Activated CD4-positive, alpha-beta memory T cell treated with anti-CD3 and anti-CD28 coated beads for 36 hours (primary cell): ENCODE results near the gene SLC25A14. TPM values are rescaled to one million over a fixed set of nuclear protein-coding genes. Genes with fewer than 3 reads are reported as not detected.
A peak's percentile ranks its signal among the peaks of the same experiment; 100 is the strongest.

Experiments
- CTCF ChIA-PET: fragments of 350-600 bp; sonication (Branson Sonifier 250); formaldehyde crosslinking; loops from one replicate; lab custom pipeline; 2021; ENCODE audit warnings: antibody characterized with exemption, inconsistent platforms; lab: Charles Lee
- POLR2A ChIA-PET: fragments of 350-600 bp; sonication (Branson Sonifier 250); formaldehyde crosslinking; loops from one replicate; lab custom pipeline; 2021; ENCODE audit warnings: antibody characterized with exemption; lab: Charles Lee
- DNase-seq: peaks from one replicate; pipeline ENCODE4 v3.0.0-alpha.2; 2020
- H3K27ac Mint-ChIP-seq: one replicate; pipeline ENCODE4 v1.8.0; 2021; ENCODE audit warnings: mixed read lengths
- H3K27me3 Mint-ChIP-seq: one replicate; pipeline ENCODE4 v1.8.0; 2021; ENCODE audit warnings: mixed read lengths
- H3K36me3 Mint-ChIP-seq: one replicate; pipeline ENCODE4 v1.8.0; 2021; ENCODE audit warnings: mixed read lengths
- H3K4me1 Mint-ChIP-seq: one replicate; pipeline ENCODE4 v1.8.0; 2021; ENCODE audit warnings: low read depth, mixed read lengths
- H3K4me3 Mint-ChIP-seq: one replicate; pipeline ENCODE4 v1.8.0; 2021; ENCODE audit warnings: mild to moderate bottlenecking, mixed read lengths
- H3K9me3 Mint-ChIP-seq: one replicate; pipeline ENCODE4 v1.8.0; 2021; ENCODE audit warnings: mixed read lengths
- intact Hi-C: fragments of 100-400 bp; cut with micrococcal nuclease; formaldehyde crosslinking; loops from one replicate; pipeline ENCODE4 v1.15.1; 2023
- total RNA-seq, 2 experiments: library from RNA; stranded (reverse); gene quantifications; one replicate each; pipeline ENCODE4 v1.2.3, GENCODE V29; 2021

Gene SLC25A14
- total RNA-seq, 2 experiments from 2014 or later: 12.1 to 13.2 TPM

- H3K27ac Mint-ChIP-seq: no peak overlapping the region
- DNase-seq: no peak
- H3K4me1 Mint-ChIP-seq: no peaks in the 10 kb centered on the region
- intact Hi-C loops: no loop called here
- ChIA-PET CTCF (no interaction called here), POLR2A (no interaction called here)
- no peaks in the 10 kb centered on the region for H3K36me3 Mint-ChIP-seq
- H3K9me3 Mint-ChIP-seq: no peaks in the 10 kb centered on the region
- no peak overlapping the region for H3K4me3 Mint-ChIP-seq
- H3K27me3 Mint-ChIP-seq: no peaks in the 10 kb centered on the region
Measured at GRCh38 chrX:130386408-130386808, 46.7 kb downstream of the SLC25A14 start.

GRCh38 chrX:130393451-130394074, 53.8 kb downstream of the SLC25A14 start:
- intact Hi-C loops: no loop called here
- Mint-ChIP-seq H3K27ac (no peak overlapping the region), H3K9me3 (no peaks in the 10 kb centered on the region), H3K27me3 (peaks cover 11% of the 10 kb centered on the region), H3K4me1 (no peaks in the 10 kb centered on the region), H3K4me3 (no peak overlapping the region), H3K36me3 (no peaks in the 10 kb centered on the region)
- ChIA-PET POLR2A (no interaction called here), CTCF (no interaction called here)
- peak; percentile 9 for DNase-seq

- no peak for DNase-seq
- ChIA-PET POLR2A (no interaction called here), CTCF (no interaction called here)
- intact Hi-C loops: no loop called here
- Mint-ChIP-seq H3K4me3 (no peak overlapping the region), H3K4me1 (no peaks in the 10 kb centered on the region), H3K36me3 (no peaks in the 10 kb centered on the region), H3K27me3 (peaks cover 11% of the 10 kb centered on the region), H3K9me3 (no peaks in the 10 kb centered on the region), H3K27ac (no peak overlapping the region)
Measured at GRCh38 chrX:130395341-130395740, 55.6 kb downstream of the SLC25A14 start.

- peak within 1 kb of the TSS; percentile 87 for H3K27ac Mint-ChIP-seq
- H3K4me1 Mint-ChIP-seq: peaks cover 26% of the 10 kb centered on the region
- H3K36me3 Mint-ChIP-seq: no peaks in the 10 kb centered on the region
- CTCF ChIA-PET: interaction anchor here (0.6 kb wide), 1 partner anchor 138 kb away, joined by 4 read pairs; no protein-coding TSS in a partner anchor
- intact Hi-C loops: loop anchor here (2.0 to 5.0 kb wide), 5 partner anchors 63 to 619 kb away; partner anchors contain the start of genes AIFM1, ENOX2 and SLC25A14
- peaks cover 6% of the 10 kb centered on the region for H3K27me3 Mint-ChIP-seq
- H3K9me3 Mint-ChIP-seq: no peaks in the 10 kb centered on the region
- POLR2A ChIA-PET: no interaction called here
- DNase-seq: peak; percentile 76
- peak within 1 kb of the TSS; percentile 83 for H3K4me3 Mint-ChIP-seq
Measured at GRCh38 chrX:130401415-130402207, 61.9 kb downstream of the SLC25A14 start, which contains the start of gene RBMX2. TSS of gene RBMX2 (plus strand) at chrX:130401987. CDS start at chrX:130402033, 46 bp downstream.

- intact Hi-C loops: loop anchor here (2.0 to 5.0 kb wide), 4 partner anchors 63 to 620 kb away; partner anchors contain the start of genes AIFM1, ENOX2 and SLC25A14
- peak overlapping the region; percentile 83 for H3K4me3 Mint-ChIP-seq
- H3K4me1 Mint-ChIP-seq: peaks cover 28% of the 10 kb centered on the region
- no peaks in the 10 kb centered on the region for H3K36me3 Mint-ChIP-seq
- no peak for DNase-seq
- ChIA-PET POLR2A (no interaction called here), CTCF (interaction anchor here (0.6 kb wide), 1 partner anchor 137 kb away, joined by 4 read pairs; no protein-coding TSS in a partner anchor)
- H3K9me3 Mint-ChIP-seq: no peaks in the 10 kb centered on the region
- peak overlapping the region; percentile 61 for H3K27ac Mint-ChIP-seq
- H3K27me3 Mint-ChIP-seq: peaks cover 2% of the 10 kb centered on the region
Measured at GRCh38 chrX:130402208-130402684, 62.5 kb downstream of the SLC25A14 start.

GRCh38 chrX:130413415-130413814, 73.7 kb downstream of the SLC25A14 start:
- Mint-ChIP-seq H3K4me1 (peaks cover 3% of the 10 kb centered on the region), H3K9me3 (no peaks in the 10 kb centered on the region), H3K27me3 (no peaks in the 10 kb centered on the region), H3K4me3 (no peak overlapping the region), H3K36me3 (peaks cover 23% of the 10 kb centered on the region), H3K27ac (no peak overlapping the region)
- ChIA-PET POLR2A (no interaction called here), CTCF (no interaction called here)
- intact Hi-C loops: no loop called here
- DNase-seq: no peak

- H3K9me3 Mint-ChIP-seq: no peaks in the 10 kb centered on the region
- H3K36me3 Mint-ChIP-seq: peaks cover 18% of the 10 kb centered on the region
- no peaks in the 10 kb centered on the region for H3K27me3 Mint-ChIP-seq
- CTCF ChIA-PET: no interaction called here
- intact Hi-C loops: no loop called here
- POLR2A ChIA-PET: no interaction called here
- no peak for DNase-seq
- no peak overlapping the region for H3K27ac Mint-ChIP-seq
- no peak overlapping the region for H3K4me3 Mint-ChIP-seq
- peaks cover 3% of the 10 kb centered on the region for H3K4me1 Mint-ChIP-seq
Measured at GRCh38 chrX:130414800-130415199, 75.1 kb downstream of the SLC25A14 start.

GRCh38 chrX:130415201-130415600, 75.5 kb downstream of the SLC25A14 start:
- Mint-ChIP-seq H3K27ac (no peak overlapping the region), H3K27me3 (no peaks in the 10 kb centered on the region), H3K9me3 (no peaks in the 10 kb centered on the region), H3K36me3 (peaks cover 18% of the 10 kb centered on the region), H3K4me3 (no peak overlapping the region), H3K4me1 (peaks cover 3% of the 10 kb centered on the region)
- POLR2A ChIA-PET: no interaction called here
- intact Hi-C loops: no loop called here
- CTCF ChIA-PET: no interaction called here
- no peak for DNase-seq

GRCh38 chrX:130416785-130417184, 77.1 kb downstream of the SLC25A14 start:
- intact Hi-C loops: no loop called here
- Mint-ChIP-seq H3K27ac (no peak overlapping the region), H3K9me3 (no peaks in the 10 kb centered on the region), H3K27me3 (no peaks in the 10 kb centered on the region), H3K36me3 (peaks cover 11% of the 10 kb centered on the region), H3K4me1 (peaks cover 3% of the 10 kb centered on the region), H3K4me3 (no peak overlapping the region)
- ChIA-PET POLR2A (no interaction called here), CTCF (no interaction called here)
- no peak for DNase-seq

- no peaks in the 10 kb centered on the region for H3K27me3 Mint-ChIP-seq
- DNase-seq: no peak
- ChIA-PET POLR2A (no interaction called here), CTCF (no interaction called here)
- no peak overlapping the region for H3K4me3 Mint-ChIP-seq
- no peaks in the 10 kb centered on the region for H3K9me3 Mint-ChIP-seq
- peaks cover 4% of the 10 kb centered on the region for H3K36me3 Mint-ChIP-seq
- no peak overlapping the region for H3K27ac Mint-ChIP-seq
- peaks cover 3% of the 10 kb centered on the region for H3K4me1 Mint-ChIP-seq
- intact Hi-C loops: no loop called here
Measured at GRCh38 chrX:130418066-130418465, 78.3 kb downstream of the SLC25A14 start.

GRCh38 chrX:130418740-130419139, 79.0 kb downstream of the SLC25A14 start:
- Mint-ChIP-seq H3K4me3 (no peak overlapping the region), H3K27ac (no peak overlapping the region), H3K36me3 (peaks cover 4% of the 10 kb centered on the region), H3K4me1 (peaks cover 3% of the 10 kb centered on the region), H3K27me3 (no peaks in the 10 kb centered on the region), H3K9me3 (no peaks in the 10 kb centered on the region)
- ChIA-PET POLR2A (no interaction called here), CTCF (no interaction called here)
- no peak for DNase-seq
- intact Hi-C loops: no loop called here

GRCh38 chrX:130419263-130419662, 79.5 kb downstream of the SLC25A14 start:
- CTCF ChIA-PET: interaction anchor here (0.6 kb wide), 1 partner anchor 121 kb away, joined by 3 read pairs; no protein-coding TSS in a partner anchor
- peaks cover 3% of the 10 kb centered on the region for H3K4me1 Mint-ChIP-seq
- no peaks in the 10 kb centered on the region for H3K27me3 Mint-ChIP-seq
- no peak overlapping the region for H3K4me3 Mint-ChIP-seq
- no peak for DNase-seq
- H3K9me3 Mint-ChIP-seq: no peaks in the 10 kb centered on the region
- POLR2A ChIA-PET: no interaction called here
- intact Hi-C loops: no loop called here
- peaks cover 2% of the 10 kb centered on the region for H3K36me3 Mint-ChIP-seq
- H3K27ac Mint-ChIP-seq: no peak overlapping the region
